ENCODE results near the gene PHC3. TPM values are rescaled to one million over a fixed set of nuclear protein-coding genes. Genes with fewer than 3 reads are reported as not detected.

PHC3 gene
- total RNA-seq, 6 donors from 2014 or later: 50.7 to 182 (median 76.3) TPM

GRCh38 chr3:170225166-170225565 lies 43.6 kb upstream of the PHC3 start:
- H3K36me3 ChIP-seq: no peaks in the 10 kb centered on the region
- H3K9me3 ChIP-seq: no peaks in the 10 kb centered on the region
- H3K27me3 ChIP-seq: no peaks in the 10 kb centered on the region
- DNase-seq (no peak), ATAC-seq (ENCODE audit: low FRiP score in 2 of 2) (no peak)
- H3K27ac ChIP-seq: no peak overlapping the region
- peaks cover 9 to 35% (median 20%) of the 10 kb centered on the region in 4 donors for H3K4me1 ChIP-seq
- TF ChIP-seq EP300 (IDR thresholded peaks at IDR 0.05) (no peak), POLR2AphosphoS5 (IDR thresholded peaks at IDR 0.05) (no peak), POLR2A (IDR thresholded peaks at IDR 0.05) (no peak), CTCF (IDR thresholded peaks at IDR 0.05) (no peak)
- no peak overlapping the region for H3K4me3 ChIP-seq
- 37 to 81% methylated on average over 1 of the region's 1 CpG for WGBS, 2 donors

- ATAC-seq (ENCODE audit: low FRiP score in 2 of 2) (peak; percentile 58 to 59), DNase-seq (peak in 1 of 2 donors; percentile 37)
- peak overlapping the region; percentile 73 to 93 (median 88) for H3K4me3 ChIP-seq
- no peaks in the 10 kb centered on the region for H3K9me3 ChIP-seq
- H3K27ac ChIP-seq: peak overlapping the region; percentile 91 to 96 (median 93)
- no peaks in the 10 kb centered on the region for H3K27me3 ChIP-seq
- no peak for TF ChIP-seq POLR2AphosphoS5 (IDR thresholded peaks at IDR 0.05)
- peak in 2 of 6 experiments; percentile 14 to 29 for TF ChIP-seq CTCF (IDR thresholded peaks at IDR 0.05)
- H3K4me1 ChIP-seq: peaks cover 2 to 23% (median 9%) of the 10 kb centered on the region in 4 donors
- no peaks in the 10 kb centered on the region for H3K36me3 ChIP-seq
- 0 to 1% methylated on average over 21 to 27 of the region's 42 CpGs for WGBS, 2 donors
Observed at GRCh38 chr3:170222647-170223541, 41.4 kb upstream of the PHC3 start.

- TF ChIP-seq POLR2AphosphoS5 (IDR thresholded peaks at IDR 0.05): peak; percentile 85 to 92
- peak in 3 of 4 donors; percentile 87 to 96 (median 88) for TF ChIP-seq POLR2A (IDR thresholded peaks at IDR 0.05)
- peak in 1 of 4 donors; percentile 36 for TF ChIP-seq EP300 (IDR thresholded peaks at IDR 0.05)
- peak in 1 of 6 experiments; percentile 18 for TF ChIP-seq CTCF (IDR thresholded peaks at IDR 0.05)
- WGBS, 2 donors: 0% methylated on average over 9 to 19 of the region's 60 CpGs
- Histone ChIP-seq H3K27me3 (no peaks in the 10 kb centered on the region), H3K27ac (peak within 1 kb of the TSS; percentile 91 to 96 (median 93)), H3K9me3 (no peaks in the 10 kb centered on the region), H3K4me1 (peaks cover 0 to 22% (median 4%) of the 10 kb centered on the region in 4 donors), H3K36me3 (no peaks in the 10 kb centered on the region), H3K4me3 (peak within 1 kb of the TSS; percentile 73 to 93 (median 88))
- ATAC-seq (ENCODE audit: low FRiP score in 2 of 2) (peak; percentile 99 to 100), DNase-seq (peak; percentile 94 to 96)
Observed at GRCh38 chr3:170221924-170222646, 40.6 kb upstream of the PHC3 start, which contains the start of gene PRKCI. Gene PRKCI (plus strand): TSS chr3:170222424. CDS start chr3:170222670, 246 bp downstream.

- H3K27me3 ChIP-seq: no peaks in the 10 kb centered on the region
Observed at GRCh38 chr3:170220871-170221270, 39.3 kb upstream of the PHC3 start.

More at GRCh38 chr3:170220871-170221270, 39.3 kb upstream of the PHC3 start:
- TF ChIP-seq POLR2A (IDR thresholded peaks at IDR 0.05): no peak
- TF ChIP-seq POLR2AphosphoS5 (IDR thresholded peaks at IDR 0.05): no peak
- no peak for TF ChIP-seq CTCF (IDR thresholded peaks at IDR 0.05)
- no peak for TF ChIP-seq EP300 (IDR thresholded peaks at IDR 0.05)
- ATAC-seq (ENCODE audit: low FRiP score in 2 of 2): no peak
- DNase-seq: no peak
- H3K36me3 ChIP-seq: no peaks in the 10 kb centered on the region
- H3K27ac ChIP-seq: no peak overlapping the region
- no peaks in the 10 kb centered on the region for H3K9me3 ChIP-seq
- WGBS, 2 donors: 85 to 89% methylated on average over 4 of the region's 4 CpGs
- H3K4me3 ChIP-seq: no peak overlapping the region
- H3K4me1 ChIP-seq: peaks cover 0 to 22% (median 2%) of the 10 kb centered on the region in 4 donors
